Naive thymus-derived CD4-positive, alpha-beta T cell (primary cell): ENCODE results near the gene HINT2. TPM values are rescaled to one million over a fixed set of nuclear protein-coding genes. Genes with fewer than 3 reads are reported as not detected.
A peak's percentile ranks its signal among the peaks of the same experiment; 100 is the strongest.

Source experiments
- ATAC-seq: fragments of 150-1000 bp; cut with Tn5 transposase; 2 replicates; pipeline ENCODE4 v1.10.0; 2021; ENCODE audit warnings: mild to moderate bottlenecking, moderate library complexity
- CTCF ChIA-PET: fragments of 350-600 bp; sonication (Branson Sonifier 250); formaldehyde crosslinking; loops from one replicate; lab custom pipeline; 2021; ENCODE audit warnings: antibody characterized with exemption; lab: Charles Lee
- POLR2A ChIA-PET: fragments of 350-600 bp; sonication (Branson Sonifier 250); formaldehyde crosslinking; loops from one replicate; lab custom pipeline; 2021; ENCODE audit warnings: antibody characterized with exemption, inconsistent platforms; lab: Charles Lee
- DNase-seq, 9 donors: peaks; one replicate each; pipeline versions ENCODE4 v3.0.0 to v3.0.0-alpha.2; 2020 to 2022; ENCODE audit warnings: mixed read lengths in 1 of 9
- H3K27ac ChIP-seq: one replicate; pipeline ENCODE4 v1.7.0; 2013; ENCODE audit warnings: mild to moderate bottlenecking, low read depth, low read length, moderate library complexity
- H3K27me3 ChIP-seq, 2 donors: one replicate each; pipeline ENCODE4 v1.7.0; 2013; ENCODE audit warnings: low read length in 2 of 2, mild to moderate bottlenecking in 2 of 2, moderate library complexity in 2 of 2; ENCODE audit not compliant: control insufficient read depth in 2 of 2, insufficient read depth in 2 of 2
- H3K36me3 ChIP-seq, 3 experiments: 1 replicate in 2 of 3; 2 replicates in 1 of 3; pipeline ENCODE4 v1.7.0; 2013; ENCODE audit warnings: low read length in 3 of 3, mild to moderate bottlenecking in 3 of 3, moderate library complexity in 1 of 3; ENCODE audit not compliant: insufficient read depth in 3 of 3, control insufficient read depth in 2 of 3
- H3K4me1 ChIP-seq, 2 donors: one replicate each; pipeline ENCODE4 v1.7.0; 2013; ENCODE audit warnings: low read length in 2 of 2, mild to moderate bottlenecking in 2 of 2, moderate library complexity in 1 of 2; ENCODE audit not compliant: control insufficient read depth in 2 of 2, insufficient read depth in 2 of 2
- H3K4me3 ChIP-seq: 2 replicates; pipeline ENCODE4 v1.7.0; 2013; ENCODE audit warnings: mild to moderate bottlenecking, low read length
- H3K9me3 ChIP-seq, 3 experiments: 1 replicate in 2 of 3; 2 replicates in 1 of 3; pipeline ENCODE4 v1.7.0; 2013; ENCODE audit warnings: low read length in 3 of 3; ENCODE audit not compliant: control insufficient read depth in 2 of 3
- H3K27ac Mint-ChIP-seq, 9 donors: one replicate each; pipeline ENCODE4 v1.8.0; 2020 to 2022; ENCODE audit warnings: mixed read lengths in 9 of 9, mild to moderate bottlenecking in 8 of 9, moderate library complexity in 5 of 9, inconsistent platforms in 2 of 9
- H3K27me3 Mint-ChIP-seq, 5 donors: one replicate each; pipeline ENCODE4 v1.8.0; 2021 to 2022; ENCODE audit warnings: mixed read lengths in 5 of 5, mild to moderate bottlenecking in 1 of 5
- H3K36me3 Mint-ChIP-seq, 5 donors: one replicate each; pipeline ENCODE4 v1.8.0; 2020 to 2022; ENCODE audit warnings: mixed read lengths in 5 of 5, mild to moderate bottlenecking in 3 of 5, inconsistent platforms in 1 of 5
- H3K4me1 Mint-ChIP-seq, 7 donors: one replicate each; pipeline ENCODE4 v1.8.0; 2020 to 2022; ENCODE audit warnings: mixed read lengths in 7 of 7, mild to moderate bottlenecking in 3 of 7, inconsistent platforms in 1 of 7
- H3K4me3 Mint-ChIP-seq, 10 donors: one replicate each; pipeline ENCODE4 v1.8.0; 2020 to 2022; ENCODE audit warnings: mild to moderate bottlenecking in 10 of 10, mixed read lengths in 10 of 10, moderate library complexity in 6 of 10, inconsistent platforms in 2 of 10
- H3K9me3 Mint-ChIP-seq, 11 donors: one replicate each; pipeline ENCODE4 v1.8.0; 2020 to 2022; ENCODE audit warnings: mixed read lengths in 11 of 11, mild to moderate bottlenecking in 4 of 11, inconsistent platforms in 1 of 11, moderate library complexity in 1 of 11
- intact Hi-C, 2 donors: fragments of 100-400 bp; cut with micrococcal nuclease; formaldehyde crosslinking; loops; one replicate each; pipeline ENCODE4 v1.15.1; 2023
- polyA plus RNA-seq, 2 donors: library from polyadenylated mRNA; unstranded; fragments of 300-500 nt; fragmentation: Illumina TruSeq; gene quantifications; one replicate each; pipeline ENCODE4 v1.2.3, GENCODE V29; 2021
- total RNA-seq, 6 experiments: library from RNA in 5 of 6; stranded (reverse) in 5 of 6; gene quantifications; 1 replicate in 5 of 6; 2 replicates in 1 of 6; pipeline ENCODE4 v1.2.3 and lab custom pipeline; 2021 to 2026

Gene HINT2
- total and polyA plus RNA-seq, 7 experiments from 2014 or later, result 14.3 to 74.5 (median 23.1) TPM

GRCh38 chr9:35790385-35791296 is 24.2 kb downstream of the HINT2 start:
- peaks cover 0 to 10% (median 0%) of the 10 kb centered on the region in 3 experiments for H3K36me3 ChIP-seq
- POLR2A ChIA-PET, result no interaction called here
- Mint-ChIP-seq H3K9me3 (no peaks in the 10 kb centered on the region), H3K4me3 (peak overlapping the region in 2 of 10 donors; percentile 31 to 58), H3K4me1 (peaks cover 6 to 21% (median 10%) of the 10 kb centered on the region in 7 donors), H3K27me3 (no peaks in the 10 kb centered on the region), H3K36me3 (peaks cover 2 to 15% (median 9%) of the 10 kb centered on the region in 5 donors), H3K27ac (no peak overlapping the region)
- H3K27me3 ChIP-seq, result no peaks in the 10 kb centered on the region
- ATAC-seq, result peak; percentile 90
- no peak overlapping the region for H3K27ac ChIP-seq
- intact Hi-C loops, result loop anchor here (1.0 kb wide), 6 partner anchors 22 to 233 kb away; partner anchors contain the start of genes HINT2 (in 1 of the 2) and SPAG8 (in 1 of the 2)
- H3K9me3 ChIP-seq, result no peaks in the 10 kb centered on the region
- no peaks in the 10 kb centered on the region for H3K4me1 ChIP-seq
- CTCF ChIA-PET, result interaction anchor here (0.5 to 3.6 kb wide), 29 partner anchors 8 to 878 kb away, joined by 3 to 70 read pairs (median 4); partner anchors contain the start of genes FAM221B, SPAG8 and TMEM8B
- DNase-seq, result peak; percentile 36 to 70 (median 62)
- H3K4me3 ChIP-seq, result no peak overlapping the region

DNA sequence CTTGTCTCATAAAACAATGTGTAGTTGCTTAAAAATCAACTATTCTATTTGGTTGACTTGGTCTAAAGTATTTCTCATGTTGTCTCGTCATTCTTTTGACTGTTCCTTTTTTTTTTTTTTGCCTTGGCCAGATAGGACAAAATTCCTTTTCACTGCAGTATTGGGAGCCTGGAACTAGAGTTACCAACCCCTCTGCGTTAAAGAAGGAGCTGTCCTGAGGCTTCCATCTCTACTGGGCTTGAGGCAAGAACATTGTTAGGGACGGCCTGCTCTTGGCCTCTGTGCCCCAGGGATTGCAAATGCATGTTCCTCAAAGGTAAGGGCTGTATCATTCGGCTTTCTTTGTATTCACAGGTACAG is 24.8 kb downstream of the HINT2 start:
- H3K4me3 Mint-ChIP-seq, result no peak overlapping the region
- H3K36me3 Mint-ChIP-seq, result peaks cover 2 to 17% (median 10%) of the 10 kb centered on the region in 5 donors
- H3K27me3 Mint-ChIP-seq, result no peaks in the 10 kb centered on the region
- no peak overlapping the region for H3K27ac Mint-ChIP-seq
- intact Hi-C loops, result loop anchor here (1.0 kb wide), 6 partner anchors 22 to 233 kb away; partner anchors contain the start of genes HINT2 (in 1 of the 2) and SPAG8 (in 1 of the 2)
- H3K36me3 ChIP-seq, result peaks cover 0 to 17% (median 0%) of the 10 kb centered on the region in 3 experiments
- no peak overlapping the region for H3K27ac ChIP-seq
- no peaks in the 10 kb centered on the region for H3K4me1 ChIP-seq
- ATAC-seq (no peak), DNase-seq (peak in 1 of 9 donors; percentile 8)
- no peaks in the 10 kb centered on the region for H3K27me3 ChIP-seq
- H3K9me3 ChIP-seq, result no peaks in the 10 kb centered on the region
- ChIA-PET CTCF (interaction anchor here (0.7 to 3.6 kb wide), 27 partner anchors 9 to 877 kb away, joined by 3 to 70 read pairs (median 4); partner anchors contain the start of gene SPAG8), POLR2A (no interaction called here)
- H3K4me3 ChIP-seq, result no peak overlapping the region
- H3K9me3 Mint-ChIP-seq, result no peaks in the 10 kb centered on the region
- H3K4me1 Mint-ChIP-seq, result peaks cover 6 to 17% (median 10%) of the 10 kb centered on the region in 7 donors

DNA sequence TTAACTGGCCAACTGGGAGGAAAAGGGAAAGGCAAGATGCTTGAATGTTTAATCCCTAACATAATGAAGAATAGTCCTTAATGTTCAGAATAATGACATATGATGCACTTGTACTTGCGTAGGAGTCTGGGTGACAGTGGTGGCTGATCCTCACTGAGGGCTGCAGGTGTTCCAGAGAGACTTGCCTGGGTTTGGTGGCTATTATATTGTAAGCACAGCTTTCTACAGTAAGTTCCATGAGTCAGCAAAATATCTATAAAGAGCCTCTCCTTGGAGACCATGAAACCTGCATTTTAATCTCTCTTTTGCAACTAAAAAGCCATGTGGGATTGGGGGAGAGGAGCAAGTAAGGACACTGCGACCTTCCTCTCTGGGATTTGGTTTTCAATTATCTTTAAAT is 25.3 kb downstream of the HINT2 start:
- no peak overlapping the region for H3K4me3 Mint-ChIP-seq
- H3K36me3 Mint-ChIP-seq, result peaks cover 4 to 20% (median 10%) of the 10 kb centered on the region in 5 donors
- H3K27ac ChIP-seq, result no peak overlapping the region
- H3K27me3 Mint-ChIP-seq, result no peaks in the 10 kb centered on the region
- H3K27me3 ChIP-seq, result no peaks in the 10 kb centered on the region
- H3K4me3 ChIP-seq, result no peak overlapping the region
- H3K36me3 ChIP-seq, result peaks cover 0 to 18% (median 0%) of the 10 kb centered on the region in 3 experiments
- intact Hi-C loops, result no loop called here
- H3K27ac Mint-ChIP-seq, result no peak overlapping the region
- H3K4me1 ChIP-seq, result no peaks in the 10 kb centered on the region
- H3K9me3 ChIP-seq, result no peaks in the 10 kb centered on the region
- no peak for ATAC-seq
- H3K9me3 Mint-ChIP-seq, result no peaks in the 10 kb centered on the region
- CTCF ChIA-PET, result interaction anchor here (0.6 to 3.6 kb wide), 18 partner anchors 10 to 611 kb away, joined by 3 to 70 read pairs (median 4); partner anchors contain the start of genes CREB3, RNF38, SPAG8 and TLN1
- POLR2A ChIA-PET, result no interaction called here
- no peak for DNase-seq
- H3K4me1 Mint-ChIP-seq, result peaks cover 4 to 14% (median 9%) of the 10 kb centered on the region in 7 donors

DNA sequence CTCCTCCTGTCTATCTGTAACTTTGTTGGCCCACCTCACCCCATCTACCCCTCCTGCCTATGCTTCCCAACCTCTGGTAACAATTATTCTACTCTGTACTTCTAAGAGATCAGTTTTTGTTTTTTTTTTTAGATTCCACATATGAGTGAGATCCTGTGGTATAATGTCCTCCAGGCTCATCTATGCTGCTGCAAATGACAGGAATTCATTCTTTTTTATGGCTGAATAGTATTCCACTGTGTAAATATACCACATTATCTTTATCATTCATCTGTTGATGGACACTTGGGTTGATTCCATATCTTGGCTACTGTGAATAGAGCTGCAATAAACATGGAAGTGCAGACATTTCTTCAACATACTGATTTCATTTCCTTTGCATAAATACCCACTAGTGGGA is 31.4 kb downstream of the HINT2 start:
- Histone ChIP-seq H3K36me3 (peaks cover 0 to 20% (median 0%) of the 10 kb centered on the region in 3 experiments), H3K27me3 (no peaks in the 10 kb centered on the region), H3K4me1 (no peaks in the 10 kb centered on the region), H3K9me3 (no peaks in the 10 kb centered on the region), H3K4me3 (no peak overlapping the region), H3K27ac (no peak overlapping the region)
- Mint-ChIP-seq H3K36me3 (peaks cover 9 to 45% (median 19%) of the 10 kb centered on the region in 5 donors), H3K4me1 (peaks cover 0 to 6% (median 3%) of the 10 kb centered on the region in 7 donors), H3K4me3 (no peak overlapping the region), H3K27ac (no peak overlapping the region), H3K27me3 (no peaks in the 10 kb centered on the region), H3K9me3 (no peaks in the 10 kb centered on the region)
- ChIA-PET CTCF (no interaction called here), POLR2A (no interaction called here)
- ATAC-seq (no peak), DNase-seq (no peak)
- intact Hi-C loops, result no loop called here

DNA sequence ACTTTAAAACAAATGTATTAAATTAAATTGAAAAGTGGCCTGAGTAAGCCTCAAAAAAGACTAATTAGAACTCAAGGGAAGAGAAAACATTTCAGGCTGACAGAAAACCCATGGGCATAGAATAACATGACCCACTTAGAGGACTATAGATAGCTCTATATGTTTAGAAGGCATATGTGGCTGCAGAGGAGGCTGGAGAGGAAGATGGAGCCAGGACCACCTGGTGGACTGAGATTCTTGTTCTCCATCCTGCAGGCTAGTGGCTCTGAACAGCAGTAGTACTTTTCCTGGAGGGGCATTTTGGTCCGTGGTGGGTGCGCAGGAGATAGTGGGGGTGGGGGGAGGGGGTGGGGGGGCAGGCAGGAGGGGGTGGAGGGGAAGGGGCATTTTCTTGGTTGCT is 33.8 kb downstream of the HINT2 start:
- ATAC-seq (no peak), DNase-seq (no peak)
- Histone ChIP-seq H3K4me1 (no peaks in the 10 kb centered on the region), H3K27ac (no peak overlapping the region), H3K9me3 (no peaks in the 10 kb centered on the region), H3K27me3 (no peaks in the 10 kb centered on the region), H3K36me3 (peaks cover 0 to 15% (median 0%) of the 10 kb centered on the region in 3 experiments), H3K4me3 (no peak overlapping the region)
- Mint-ChIP-seq H3K9me3 (no peaks in the 10 kb centered on the region), H3K27me3 (no peaks in the 10 kb centered on the region), H3K4me1 (peaks cover 0 to 11% (median 4%) of the 10 kb centered on the region in 7 donors), H3K4me3 (no peak overlapping the region), H3K36me3 (peaks cover 9 to 41% (median 20%) of the 10 kb centered on the region in 5 donors), H3K27ac (no peak overlapping the region)
- ChIA-PET POLR2A (no interaction called here), CTCF (interaction anchor here (1.1 kb wide), 1 partner anchor 24 kb away, joined by 5 read pairs; no protein-coding TSS in a partner anchor)
- intact Hi-C loops, result no loop called here

GRCh38 chr9:35778496-35778895 is 36.3 kb downstream of the HINT2 start:
- ChIA-PET POLR2A (interaction anchor here (0.6 to 0.8 kb wide), 2 partner anchors 27 to 136 kb away, joined by 3 read pairs; no protein-coding TSS in a partner anchor), CTCF (interaction anchor here (1.0 to 1.1 kb wide), 2 partner anchors 9 to 104 kb away, joined by 4 read pairs; no protein-coding TSS in a partner anchor)
- peak overlapping the region in 2 of 9 donors; percentile 11 to 23 for H3K27ac Mint-ChIP-seq
- H3K9me3 Mint-ChIP-seq, result no peaks in the 10 kb centered on the region
- peaks cover 2 to 25% (median 10%) of the 10 kb centered on the region in 5 donors for H3K36me3 Mint-ChIP-seq
- H3K27ac ChIP-seq, result no peak overlapping the region
- ATAC-seq (no peak), DNase-seq (no peak)
- no peaks in the 10 kb centered on the region for H3K4me1 ChIP-seq
- intact Hi-C loops, result no loop called here
- no peak overlapping the region for H3K4me3 Mint-ChIP-seq
- peaks cover 0 to 19% (median 4%) of the 10 kb centered on the region in 7 donors for H3K4me1 Mint-ChIP-seq
- H3K4me3 ChIP-seq, result no peak overlapping the region
- H3K27me3 ChIP-seq, result no peaks in the 10 kb centered on the region
- peaks cover 0 to 3% (median 0%) of the 10 kb centered on the region in 3 experiments for H3K36me3 ChIP-seq
- no peaks in the 10 kb centered on the region for H3K9me3 ChIP-seq
- no peaks in the 10 kb centered on the region for H3K27me3 Mint-ChIP-seq
